Renal cortex interstitium (tissue), 11 donors: Measurements from ENCODE around the gene PFN1. TPM values are rescaled to one million over a fixed set of nuclear protein-coding genes. Genes with fewer than 3 reads are reported as not detected.
A peak's percentile ranks its signal among the peaks of the same experiment; 100 is the strongest.
"Not testable (repeated sequence)": the region's sequence is repeated elsewhere in the genome, so short reads cannot be mapped to it uniquely, and the experiment has no call there.

Experiments used
- DNase-seq, 11 donors: peaks; one replicate each; pipeline ENCODE4 v3.0.0-alpha.2; 2013; ENCODE audit warnings: low read depth in 9 of 11, low spot score in 4 of 11; ENCODE audit errors: extremely low read depth in 1 of 11
- polyA plus RNA-seq, 3 donors: library from polyadenylated mRNA; unstranded; fragments of 120-200 nt; gene quantifications; one replicate each; pipeline ENCODE4 v1.2.1, GENCODE V29; 2013; ENCODE audit not compliant: insufficient read length in 3 of 3

The PFN1 gene
- polyA plus RNA-seq, 3 donors = 350 to 480 (median 397) TPM

DNA sequence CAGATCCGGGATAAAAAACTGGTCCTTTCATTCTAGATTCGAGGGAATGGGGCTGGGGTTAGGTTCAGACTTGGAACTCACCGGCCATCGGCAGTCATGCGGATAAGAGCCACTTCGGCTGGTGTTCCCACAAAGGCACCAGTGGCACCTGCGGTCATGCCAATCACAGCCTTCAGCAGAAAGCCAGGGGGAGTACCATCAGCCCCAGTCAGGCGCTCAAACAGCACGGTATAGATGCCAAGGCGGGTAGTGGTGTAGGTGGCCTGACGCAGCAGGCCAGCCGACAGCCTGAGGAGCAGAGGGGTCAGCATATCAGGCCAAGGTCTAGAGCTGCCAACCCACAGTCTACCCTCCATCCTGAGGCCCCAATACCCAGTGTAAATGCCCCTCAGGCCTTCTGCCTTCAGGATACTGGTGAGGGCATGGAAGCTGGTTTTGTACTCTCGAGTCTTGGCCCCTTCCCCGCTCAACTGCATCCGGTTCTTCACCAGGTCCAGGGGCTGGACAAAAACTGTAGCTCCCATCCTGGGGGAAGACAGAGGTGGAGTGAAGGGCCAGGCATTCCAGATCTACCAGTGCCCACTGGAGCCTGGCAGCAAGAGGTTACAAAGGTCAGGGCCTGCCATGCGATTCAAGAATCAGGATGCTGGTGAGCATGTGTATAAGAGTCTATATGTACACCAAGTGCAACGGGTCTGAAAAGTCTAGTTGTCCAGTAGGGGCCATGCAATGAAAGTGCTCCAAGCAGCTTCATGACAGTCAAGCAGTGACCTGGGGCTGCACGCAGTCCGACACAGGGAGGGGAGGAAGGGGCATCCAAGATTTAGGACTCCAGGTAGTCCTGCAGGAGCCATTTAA, 9.4 kb downstream of the PFN1 start:
- DNase-seq = no peak

GRCh38 chr17:4938069-4938491, 10.2 kb downstream of the PFN1 start:
- no peak for DNase-seq

GRCh38 chr17:4937553-4937952, 10.8 kb downstream of the PFN1 start:
- DNase-seq = no peak

DNA sequence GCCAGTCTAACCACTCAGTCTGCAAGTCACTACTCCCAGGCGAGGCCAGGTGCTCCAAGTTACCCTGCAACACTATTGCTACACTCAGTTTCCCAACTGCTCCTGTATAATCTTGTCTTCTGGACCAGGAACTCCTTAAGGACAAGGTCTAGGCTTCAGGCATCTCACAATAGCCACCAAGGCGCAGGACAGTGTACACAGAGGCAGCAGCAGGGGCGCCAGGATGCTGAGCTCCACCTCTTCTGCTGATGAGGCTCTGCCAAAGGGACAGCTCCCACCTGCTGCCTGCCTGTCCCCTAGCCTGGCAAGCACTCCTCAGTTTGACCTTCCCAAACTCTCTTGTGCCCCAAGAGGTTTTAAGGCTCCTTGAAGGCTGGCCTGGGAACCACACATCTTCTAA, 11.9 kb downstream of the PFN1 start:
- no peak for DNase-seq

- no peak for DNase-seq
Measured at GRCh38 chr17:4935650-4936049, 12.7 kb downstream of the PFN1 start.

DNA sequence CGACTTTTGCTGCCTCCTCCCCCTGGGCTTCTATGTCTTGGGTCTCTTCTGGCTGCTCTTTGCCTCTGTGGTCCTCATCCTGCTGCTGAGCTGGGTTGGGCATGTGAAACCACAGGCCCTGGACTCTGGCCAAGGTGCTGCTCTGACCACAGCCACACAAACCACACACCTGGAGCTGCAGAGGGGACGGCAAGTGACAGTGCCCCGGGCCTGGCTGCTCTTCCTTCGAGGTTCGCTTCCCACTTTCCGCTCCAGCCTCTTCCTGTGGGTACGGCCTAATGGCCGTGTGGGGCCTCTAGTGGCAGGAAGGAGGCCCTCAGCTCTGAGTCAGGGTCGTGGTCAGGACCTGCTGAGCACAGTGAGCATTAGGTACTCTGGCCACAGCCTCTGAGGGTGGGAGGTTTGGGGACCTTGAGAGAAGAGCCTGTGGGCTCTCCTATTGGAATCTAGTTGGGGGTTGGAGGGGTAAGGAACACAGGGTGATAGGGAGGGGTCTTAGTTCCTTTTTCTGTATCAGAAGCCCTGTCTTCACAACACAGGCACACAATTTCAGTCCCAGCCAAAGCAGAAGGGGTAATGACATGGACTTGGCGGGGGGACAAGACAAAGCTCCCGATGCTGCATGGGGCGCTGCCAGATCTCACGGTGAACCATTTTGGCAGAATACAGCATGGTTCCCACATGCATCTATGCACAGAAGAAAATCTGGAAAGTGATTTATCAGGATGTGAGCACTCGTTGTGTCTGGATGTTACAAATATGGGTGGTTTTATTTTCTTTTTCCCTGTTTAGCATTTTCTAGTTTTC, 14.0 kb downstream of the PFN1 start:
- DNase-seq = no peak

DNA sequence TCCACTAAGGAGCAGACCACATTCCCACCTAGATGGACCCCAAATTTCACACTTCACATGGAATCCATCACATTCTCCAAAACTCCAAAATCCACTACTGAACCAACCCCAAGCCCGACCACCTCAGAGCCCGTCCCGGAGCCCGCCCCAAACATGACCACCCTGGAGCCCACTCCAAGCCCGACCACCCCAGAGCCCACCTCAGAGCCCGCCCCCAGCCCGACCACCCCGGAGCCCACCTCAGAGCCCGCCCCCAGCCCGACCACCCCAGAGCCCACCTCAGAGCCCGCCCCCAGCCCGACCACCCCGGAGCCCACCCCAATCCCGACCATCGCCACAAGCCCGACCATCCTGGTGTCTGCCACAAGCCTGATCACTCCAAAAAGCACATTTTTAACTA, 14.7 kb downstream of the PFN1 start:
- DNase-seq = no peak

DNA sequence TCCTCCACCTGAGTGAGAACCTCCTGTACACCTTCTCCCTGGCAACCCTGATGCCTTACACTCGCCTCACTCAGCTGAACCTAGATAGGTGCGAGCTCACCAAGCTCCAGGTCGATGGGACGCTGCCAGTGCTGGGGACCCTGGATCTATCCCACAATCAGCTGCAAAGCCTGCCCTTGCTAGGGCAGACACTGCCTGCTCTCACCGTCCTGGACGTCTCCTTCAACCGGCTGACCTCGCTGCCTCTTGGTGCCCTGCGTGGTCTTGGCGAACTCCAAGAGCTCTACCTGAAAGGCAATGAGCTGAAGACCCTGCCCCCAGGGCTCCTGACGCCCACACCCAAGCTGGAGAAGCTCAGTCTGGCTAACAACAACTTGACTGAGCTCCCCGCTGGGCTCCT, 15.6 kb downstream of the PFN1 start:
- no peak for DNase-seq

GRCh38 chr17:4931963-4932362, 16.4 kb downstream of the PFN1 start, which contains the start of gene GP1BA:
TSS of gene GP1BA (plus strand) at chr17:4932277. CDS start at chr17:4932605, 328 bp downstream.
- DNase-seq = no peak

GRCh38 chr17:4928881-4929280, 19.4 kb downstream of the PFN1 start:
- no peak for DNase-seq

- DNase-seq = not testable (repeated sequence)
Measured at GRCh38 chr17:4926577-4927335, 21.6 kb downstream of the PFN1 start.

- DNase-seq = no peak
Measured at GRCh38 chr17:4921320-4921719, 27.0 kb downstream of the PFN1 start.

GRCh38 chr17:4920351-4921048, 27.8 kb downstream of the PFN1 start:
- DNase-seq = no peak

- no peak for DNase-seq
Measured at GRCh38 chr17:4919511-4920047, 28.8 kb downstream of the PFN1 start.

DNA sequence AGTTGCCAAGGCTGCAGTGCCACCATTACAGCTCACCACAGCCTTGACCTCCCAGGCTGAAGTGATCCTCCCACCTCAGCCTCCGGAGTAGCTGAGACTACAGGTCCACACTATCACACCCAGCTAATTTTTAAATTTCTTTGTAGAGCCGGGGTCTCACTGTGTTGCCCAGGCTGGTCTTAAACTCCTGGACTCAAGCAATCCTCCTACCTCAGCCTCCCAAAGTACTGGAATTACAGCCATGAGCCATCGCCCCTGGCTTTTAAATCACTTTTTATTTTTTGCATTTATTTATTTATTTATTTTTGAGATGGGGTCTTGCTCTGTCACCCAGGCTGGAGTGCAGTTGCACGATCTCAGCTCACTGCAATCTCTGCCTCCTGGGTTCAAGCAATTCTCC, 33.8 kb downstream of the PFN1 start:
- DNase-seq = not testable (repeated sequence)

- DNase-seq = no peak
Measured at GRCh38 chr17:4913994-4914393, 34.3 kb downstream of the PFN1 start.

DNA sequence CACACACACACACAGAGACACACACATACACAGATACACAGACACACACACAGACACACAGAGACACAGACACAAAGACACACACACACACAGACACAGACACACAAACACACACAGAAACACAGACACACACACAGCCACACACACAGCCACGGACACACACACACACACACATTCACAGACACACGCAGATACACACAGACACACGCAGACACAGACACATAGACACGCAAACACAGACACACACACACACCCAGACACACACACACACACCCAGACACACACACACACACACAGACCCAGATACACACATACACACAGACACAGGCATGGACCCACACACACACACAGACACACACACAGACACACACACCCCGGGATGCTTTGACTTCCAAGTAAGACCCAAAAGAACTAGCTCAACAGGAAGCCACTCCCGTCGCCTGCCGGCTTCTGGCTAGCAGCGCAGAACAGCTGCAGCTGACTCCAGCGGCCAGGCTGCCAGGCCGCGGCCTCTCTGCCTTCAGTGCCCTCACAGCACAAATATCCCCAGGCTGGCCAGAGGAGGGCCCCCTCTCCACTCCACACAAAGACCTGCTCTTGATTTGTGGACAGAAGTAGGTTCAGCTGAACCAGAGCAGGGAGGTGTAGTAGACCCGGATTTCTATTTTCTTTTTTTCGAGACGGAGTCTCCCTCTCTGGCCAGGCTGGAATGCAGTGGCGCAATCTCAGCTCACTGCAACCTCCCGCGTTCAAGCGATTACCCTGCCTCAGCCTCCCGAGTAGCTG, 39.4 kb downstream of the PFN1 start:
- peak in 10 of 11 donors; percentile 61 to 87 (median 81) for DNase-seq

GRCh38 chr17:4908301-4908700, 40.0 kb downstream of the PFN1 start:
- DNase-seq = no peak
